Neural progenitor cell (in vitro differentiated cells): Measurements from ENCODE around the gene DOCK11. TPM values are rescaled to one million over a fixed set of nuclear protein-coding genes. Genes with fewer than 3 reads are reported as not detected.

Experiments
- DNase-seq: peaks from one replicate; pipeline ENCODE4 v3.0.0-alpha.2; 2016; ENCODE audit warnings: low spot score
- H2AFZ ChIP-seq: fragments of 200-600 bp; sonication (generic); replicated peaks from 2 replicates; pipeline ENCODE4 v1.6.1; 2016; ENCODE audit warnings: antibody characterized with exemption
- H3F3A ChIP-seq: fragments of 200-600 bp; sonication (generic); 2 replicates; pipeline ENCODE4 v1.6.1; 2016; ENCODE audit warnings: antibody characterized with exemption, low read depth
- H3K27ac ChIP-seq: fragments of 200-600 bp; sonication (generic); 2 replicates; pipeline ENCODE4 v1.5.1; 2016; ENCODE audit warnings: mild to moderate bottlenecking
- H3K27me3 ChIP-seq: fragments of 200-600 bp; sonication (generic); 2 replicates; pipeline ENCODE4 v1.6.1; 2016; ENCODE audit warnings: mild to moderate bottlenecking, moderate library complexity
- H3K36me3 ChIP-seq: fragments of 200-600 bp; sonication (generic); 2 replicates; pipeline ENCODE4 v1.5.1; 2016
- H3K4me1 ChIP-seq: fragments of 200-600 bp; sonication (generic); 2 replicates; pipeline ENCODE4 v1.6.1; 2016; ENCODE audit warnings: mixed run types
- H3K4me2 ChIP-seq: fragments of 200-600 bp; sonication (generic); 2 replicates; pipeline ENCODE4 v1.6.1; 2016
- H3K4me3 ChIP-seq: fragments of 200-600 bp; sonication (generic); 2 replicates; pipeline ENCODE4 v1.5.1; 2016
- H3K79me2 ChIP-seq: fragments of 200-600 bp; sonication (generic); 2 replicates; pipeline ENCODE4 v1.6.1; 2016; ENCODE audit warnings: low read depth
- H3K9ac ChIP-seq: fragments of 200-600 bp; sonication (generic); 2 replicates; pipeline ENCODE4 v1.6.1; 2016
- H3K9me3 ChIP-seq: fragments of 200-600 bp; sonication (generic); 2 replicates; pipeline ENCODE4 v1.5.1; 2016; ENCODE audit warnings: low read depth
- H4K20me1 ChIP-seq: fragments of 200-600 bp; sonication (generic); 2 replicates; pipeline ENCODE4 v1.6.1; 2016; ENCODE audit warnings: low read depth
- H3K27ac Mint-ChIP-seq: 3 replicates; pipeline ENCODE4 v1.8.0; 2021; ENCODE audit warnings: mixed read lengths
- H3K27me3 Mint-ChIP-seq: 2 replicates; pipeline ENCODE4 v1.8.0; 2022; ENCODE audit warnings: low read depth, mild to moderate bottlenecking, inconsistent platforms, moderate library complexity, mixed read lengths; ENCODE audit not compliant: insufficient read depth
- H3K36me3 Mint-ChIP-seq: 3 replicates; pipeline ENCODE4 v1.8.0; 2021; ENCODE audit warnings: mixed read lengths
- H3K4me1 Mint-ChIP-seq: 3 replicates; pipeline ENCODE4 v1.8.0; 2021; ENCODE audit warnings: mixed read lengths
- H3K4me3 Mint-ChIP-seq: 3 replicates; pipeline ENCODE4 v1.8.0; 2021; ENCODE audit warnings: mild to moderate bottlenecking, moderate library complexity, mixed read lengths
- H3K9me3 Mint-ChIP-seq: 3 replicates; pipeline ENCODE4 v1.8.0; 2020; ENCODE audit warnings: mixed read lengths
- CTCF ChIP-seq: fragments of 200-600 bp; sonication (generic); IDR thresholded peaks from 2 replicates; pipeline ENCODE4 v1.5.1; 2017; ENCODE audit warnings: antibody characterized with exemption, mild to moderate bottlenecking
- EZH2 ChIP-seq: fragments of 200-600 bp; sonication (generic); IDR thresholded peaks from 2 replicates; pipeline ENCODE4 v1.6.1; 2017; ENCODE audit warnings: antibody characterized with exemption, mild to moderate bottlenecking, moderate library complexity
- EZH2phosphoT487 ChIP-seq: fragments of 200-600 bp; sonication (generic); IDR thresholded peaks from 2 replicates; pipeline ENCODE4 v1.6.1; 2017; ENCODE audit warnings: antibody characterized with exemption
- total RNA-seq: library from RNA; depleted of rRNA; stranded (reverse); fragments of >200 nt; gene quantifications from 2 replicates; pipeline ENCODE4 v1.2.3, GENCODE V29; 2015; ENCODE audit warnings: low replicate concordance

Gene DOCK11
- total RNA-seq, 1 donor from 2014 or later = 20.9 TPM

- H3F3A ChIP-seq = no peaks in the 10 kb centered on the region
- H3K4me2 ChIP-seq = no peak overlapping the region
- H3K9ac ChIP-seq = no peak overlapping the region
- no peak for DNase-seq
- Mint-ChIP-seq H3K4me1 (no peaks in the 10 kb centered on the region), H3K27ac (peak overlapping the region; percentile 22), H3K9me3 (no peaks in the 10 kb centered on the region), H3K27me3 (no peaks in the 10 kb centered on the region), H3K36me3 (no peaks in the 10 kb centered on the region), H3K4me3 (no peak overlapping the region)
- no peaks in the 10 kb centered on the region for H4K20me1 ChIP-seq
- no peaks in the 10 kb centered on the region for H3K79me2 ChIP-seq
- no peaks in the 10 kb centered on the region for H3K4me1 ChIP-seq
- TF ChIP-seq EZH2 (no peak), EZH2phosphoT487 (no peak), CTCF (no peak)
- no peaks in the 10 kb centered on the region for H3K27me3 ChIP-seq
- no peaks in the 10 kb centered on the region for H3K36me3 ChIP-seq
- H3K4me3 ChIP-seq = no peak overlapping the region
- peaks cover 9% of the 10 kb centered on the region for H3K9me3 ChIP-seq
- H3K27ac ChIP-seq = no peak overlapping the region
- H2AFZ ChIP-seq = no peak overlapping the region
Measured at GRCh38 chrX:118698516-118699170, 203.0 kb downstream of the DOCK11 start.

DNA sequence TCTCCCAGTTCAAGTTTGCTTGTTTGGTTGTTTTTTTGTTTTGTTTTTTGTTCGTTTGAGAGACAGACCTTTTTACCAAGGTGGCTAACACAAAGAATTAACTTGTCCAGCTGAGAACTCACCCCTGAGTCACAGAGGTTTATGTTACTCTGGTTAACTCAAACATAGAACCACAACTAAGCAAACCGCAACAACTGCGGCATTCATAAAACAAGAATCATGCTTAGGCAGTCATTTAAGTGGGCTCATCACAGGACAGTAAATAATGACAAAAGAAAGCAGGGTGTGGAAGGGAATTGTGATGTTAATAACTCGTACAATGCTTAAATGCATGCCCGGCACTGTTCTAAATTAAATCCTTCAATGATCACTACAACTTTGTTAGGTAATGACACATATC, 207.1 kb downstream of the DOCK11 start:
- H3K27me3 Mint-ChIP-seq = no peaks in the 10 kb centered on the region
- no peak overlapping the region for H3K4me3 Mint-ChIP-seq
- no peak overlapping the region for H3K27ac Mint-ChIP-seq
- Histone ChIP-seq H3K4me1 (no peaks in the 10 kb centered on the region), H3K4me3 (no peak overlapping the region), H3K4me2 (no peak overlapping the region), H3F3A (no peaks in the 10 kb centered on the region), H3K27ac (no peak overlapping the region), H2AFZ (no peak overlapping the region), H3K27me3 (no peaks in the 10 kb centered on the region), H3K9ac (no peak overlapping the region), H4K20me1 (no peaks in the 10 kb centered on the region), H3K36me3 (no peaks in the 10 kb centered on the region), H3K9me3 (peaks cover 3% of the 10 kb centered on the region), H3K79me2 (no peaks in the 10 kb centered on the region)
- DNase-seq = no peak
- H3K4me1 Mint-ChIP-seq = no peaks in the 10 kb centered on the region
- no peaks in the 10 kb centered on the region for H3K36me3 Mint-ChIP-seq
- H3K9me3 Mint-ChIP-seq = no peaks in the 10 kb centered on the region
- TF ChIP-seq EZH2 (no peak), CTCF (no peak), EZH2phosphoT487 (no peak)

- H3K4me3 ChIP-seq = no peak overlapping the region
- H3K4me1 ChIP-seq = no peaks in the 10 kb centered on the region
- no peak overlapping the region for H3K9ac ChIP-seq
- H3K27ac ChIP-seq = no peak overlapping the region
- no peak overlapping the region for H2AFZ ChIP-seq
- H3K9me3 ChIP-seq = no peaks in the 10 kb centered on the region
- H3K4me2 ChIP-seq = no peak overlapping the region
- H3K36me3 ChIP-seq = no peaks in the 10 kb centered on the region
- no peaks in the 10 kb centered on the region for H3F3A ChIP-seq
- Mint-ChIP-seq H3K9me3 (no peaks in the 10 kb centered on the region), H3K27me3 (peaks cover 5% of the 10 kb centered on the region), H3K4me3 (no peak overlapping the region), H3K27ac (no peak overlapping the region), H3K36me3 (no peaks in the 10 kb centered on the region), H3K4me1 (no peaks in the 10 kb centered on the region)
- H4K20me1 ChIP-seq = no peaks in the 10 kb centered on the region
- H3K79me2 ChIP-seq = no peaks in the 10 kb centered on the region
- no peaks in the 10 kb centered on the region for H3K27me3 ChIP-seq
- TF ChIP-seq EZH2 (no peak), EZH2phosphoT487 (no peak), CTCF (no peak)
- no peak for DNase-seq
Measured at GRCh38 chrX:118706681-118707080, 211.1 kb downstream of the DOCK11 start.
